ENCODE data around the gene FCHSD2.
A peak's percentile ranks its signal among the peaks of the same experiment; 100 is the strongest.

The FCHSD2 gene

DNA sequence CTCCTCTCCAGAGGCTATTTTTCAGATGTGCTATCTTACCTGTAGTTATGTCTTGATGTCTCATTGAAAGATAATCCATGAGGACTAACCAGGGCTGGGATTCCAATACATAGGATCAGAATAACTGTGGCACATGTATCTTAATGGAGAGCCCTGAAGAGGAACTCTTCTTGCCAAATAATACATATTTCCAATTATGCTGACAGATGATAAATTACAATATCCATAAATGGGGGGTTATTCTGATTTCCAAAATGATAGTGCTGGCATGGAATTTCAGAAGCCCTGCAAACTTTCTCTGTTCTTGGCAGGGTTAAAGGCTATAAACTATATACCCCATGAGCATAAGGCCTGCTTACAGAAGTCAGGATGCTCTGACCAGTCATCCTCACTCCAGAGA is 173.7 kb downstream of the FCHSD2 start:
- DNase-seq (ENCODE audit: low read depth) = no peak

DNA sequence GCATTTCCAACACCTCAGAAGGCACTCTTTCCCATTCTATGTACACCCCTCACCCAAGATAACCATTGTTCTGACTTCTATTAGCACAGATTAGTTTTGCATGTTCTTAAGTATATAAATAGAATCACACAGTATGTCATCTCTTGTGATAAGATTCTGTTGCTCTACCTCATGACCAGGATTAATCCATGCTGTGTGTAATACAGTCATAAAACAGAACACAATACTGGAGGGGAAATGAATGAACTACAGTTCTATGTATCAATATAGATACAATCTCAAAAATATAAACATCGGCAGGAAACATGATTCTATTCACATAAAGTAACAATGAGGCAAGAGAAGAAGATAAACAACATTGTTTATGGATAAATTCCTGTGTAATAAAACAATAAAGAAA is 176.4 kb downstream of the FCHSD2 start:
- DNase-seq (ENCODE audit: low read depth) = no peak

DNA sequence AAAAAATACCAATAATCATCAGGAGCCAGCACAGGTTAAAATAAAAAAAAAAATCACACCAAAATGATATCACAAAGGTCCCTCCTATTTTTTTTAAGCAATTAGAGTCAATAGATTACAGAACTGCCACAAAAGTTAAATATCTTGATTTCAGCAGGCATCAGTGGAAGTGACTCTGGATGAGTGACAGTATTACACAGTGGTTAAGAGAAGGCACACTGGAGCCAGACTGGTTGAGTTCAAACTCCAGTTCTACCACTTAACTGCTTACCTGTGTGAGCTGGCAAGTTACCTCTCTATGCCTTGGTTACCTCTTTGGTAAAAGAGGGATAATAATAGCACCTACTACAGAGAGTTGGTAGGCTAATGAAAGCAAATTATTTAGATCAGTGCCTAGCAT is 179.4 kb downstream of the FCHSD2 start:
- DNase-seq (ENCODE audit: low read depth) = no peak

DNA sequence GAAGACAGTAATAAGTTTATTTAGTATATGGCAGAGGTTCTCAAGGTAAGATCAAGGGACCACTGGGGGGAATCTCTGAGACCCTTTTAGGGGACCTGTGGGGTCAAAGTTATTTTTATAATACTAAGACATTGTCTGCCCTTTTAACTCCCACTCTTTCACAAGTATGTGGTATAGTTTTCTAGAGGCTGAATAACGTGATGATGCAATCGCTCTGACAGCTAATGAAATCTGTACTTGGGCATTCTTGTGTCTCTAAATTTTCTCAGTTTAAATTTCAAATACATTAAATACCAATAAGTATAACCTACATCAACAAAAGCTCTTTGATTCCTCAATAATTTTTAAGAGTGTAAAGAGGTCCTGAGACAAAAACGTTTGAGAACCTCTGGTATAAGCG is 180.0 kb downstream of the FCHSD2 start:
- DNase-seq (ENCODE audit: low read depth) = no peak

- DNase-seq (ENCODE audit: low read depth) = no peak
Measured at GRCh38 chr11:72959998-72960731, 182.0 kb downstream of the FCHSD2 start.

DNA sequence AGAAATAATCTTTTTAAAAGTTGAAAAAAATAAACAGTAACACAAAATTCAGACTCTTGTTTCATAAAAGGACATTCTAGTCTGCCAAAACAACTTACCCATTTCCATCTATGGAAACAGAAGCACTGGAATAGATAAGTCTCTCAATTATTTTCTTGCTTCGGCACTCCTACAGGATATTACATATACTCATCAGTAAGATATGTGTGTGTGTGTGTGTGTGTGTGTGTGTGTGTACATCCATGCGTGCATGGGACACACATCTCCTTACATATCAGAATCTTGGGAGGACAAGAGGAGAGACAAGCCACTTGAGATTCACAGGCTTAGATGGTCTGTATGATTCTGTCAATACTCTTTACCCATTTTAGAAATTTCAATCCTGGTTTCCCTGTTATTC is 183.3 kb downstream of the FCHSD2 start:
- no peak for DNase-seq (ENCODE audit: low read depth)

- no peak for DNase-seq (ENCODE audit: low read depth)
Measured at GRCh38 chr11:72955466-72955865, 186.7 kb downstream of the FCHSD2 start.

GRCh38 chr11:72954860-72955259 is 187.3 kb downstream of the FCHSD2 start:
- DNase-seq (ENCODE audit: low read depth) = no peak

GRCh38 chr11:72953637-72954036 is 188.5 kb downstream of the FCHSD2 start:
- DNase-seq (ENCODE audit: low read depth) = no peak

DNA sequence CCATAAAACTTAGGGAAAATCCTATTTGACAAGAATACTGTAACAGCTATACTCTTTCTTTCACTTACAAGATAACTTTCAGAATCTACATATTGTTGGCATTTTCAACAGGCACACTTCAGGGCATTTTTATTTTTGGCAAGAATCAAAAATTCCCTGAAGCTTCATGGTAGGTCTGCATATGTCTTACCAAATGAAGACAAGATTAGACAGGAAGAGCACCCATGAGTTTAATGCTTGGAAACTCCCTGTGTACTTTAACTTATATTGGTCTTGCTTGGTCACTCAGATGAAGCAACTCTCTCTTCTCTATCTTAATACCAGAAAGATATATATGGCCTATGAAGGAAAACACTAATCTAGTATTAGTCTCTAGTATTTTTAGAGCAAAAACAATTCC is 190.2 kb downstream of the FCHSD2 start:
- no peak for DNase-seq (ENCODE audit: low read depth)

DNA sequence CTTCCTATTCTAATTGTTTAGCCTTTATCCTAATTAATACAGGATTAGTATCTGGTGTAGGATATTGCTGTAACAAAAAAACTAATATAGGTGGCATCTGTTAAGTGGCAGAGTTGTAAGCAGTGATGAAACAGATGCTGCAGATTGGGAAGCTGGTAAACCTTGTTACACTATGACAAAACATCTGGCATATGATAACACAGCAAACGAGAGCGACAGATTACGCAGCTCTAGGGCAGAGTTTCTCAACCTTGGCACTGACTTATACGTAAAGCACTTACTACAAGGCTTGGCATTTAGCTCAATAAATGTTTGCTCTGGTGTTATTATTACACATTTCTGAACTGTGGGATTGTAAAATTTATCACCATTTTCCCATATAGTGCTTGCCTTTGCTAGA is 190.9 kb downstream of the FCHSD2 start:
- peak; percentile 34 for DNase-seq (ENCODE audit: low read depth)

DNA sequence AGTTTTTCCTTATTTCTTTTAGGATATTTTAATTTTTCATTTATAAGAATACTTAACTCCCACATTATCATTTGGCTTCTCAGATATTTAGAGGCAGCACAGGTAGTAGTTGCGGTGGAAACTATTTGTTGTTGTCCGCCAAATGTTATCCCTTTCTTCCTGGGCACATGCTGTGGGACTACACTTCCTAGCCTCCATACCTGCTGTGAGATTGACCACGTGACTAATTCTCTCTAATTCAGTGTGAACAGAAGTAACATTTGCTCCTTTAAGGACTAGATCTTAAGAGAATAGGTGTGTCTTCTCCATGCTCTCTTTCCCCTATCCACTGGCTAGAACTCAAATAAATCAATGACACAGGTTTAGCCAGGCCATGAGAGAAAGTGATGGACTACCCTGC is 191.4 kb downstream of the FCHSD2 start:
- DNase-seq (ENCODE audit: low read depth) = no peak

DNA sequence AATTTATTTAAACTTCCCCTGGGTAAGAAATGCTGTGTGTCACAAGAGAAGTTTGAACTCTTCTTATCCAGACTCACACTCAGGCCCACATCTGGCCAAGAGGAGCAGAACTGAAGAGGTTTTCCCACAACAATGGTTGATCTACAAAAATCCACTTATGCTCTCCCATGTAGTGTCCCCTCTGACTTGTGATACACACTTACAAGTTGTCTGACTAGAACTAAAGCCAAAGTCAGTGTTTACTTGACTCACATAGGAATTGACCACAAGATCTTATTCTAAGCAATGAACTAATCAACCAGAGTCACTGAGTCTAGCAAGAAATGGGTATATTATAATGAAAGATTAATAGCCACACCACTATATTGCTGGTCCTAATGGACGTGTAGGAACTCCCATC is 194.9 kb downstream of the FCHSD2 start:
- no peak for DNase-seq (ENCODE audit: low read depth)

- no peak for DNase-seq (ENCODE audit: low read depth)
Measured at GRCh38 chr11:72943664-72944063, 198.5 kb downstream of the FCHSD2 start.

DNA sequence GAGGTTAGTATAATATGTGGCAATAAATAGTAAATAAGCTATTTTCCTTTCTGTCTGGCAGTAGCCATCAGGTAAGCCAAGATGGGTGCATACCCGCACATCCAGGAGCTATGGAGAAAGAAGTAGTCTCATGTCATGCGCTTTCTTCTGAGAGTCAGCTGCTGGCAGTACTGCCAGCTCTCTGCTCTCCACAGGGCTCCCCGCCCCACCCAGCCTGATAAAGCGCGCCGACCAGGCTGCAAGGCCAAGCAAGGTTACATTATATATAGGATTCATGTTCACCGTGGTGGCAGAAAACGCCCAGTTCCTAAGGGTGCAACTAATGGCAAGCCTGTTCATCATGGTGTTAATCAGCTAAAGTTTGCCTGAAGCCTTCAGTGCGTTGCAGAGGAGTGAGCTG is 201.7 kb downstream of the FCHSD2 start:
- no peak for DNase-seq (ENCODE audit: low read depth)

DNA sequence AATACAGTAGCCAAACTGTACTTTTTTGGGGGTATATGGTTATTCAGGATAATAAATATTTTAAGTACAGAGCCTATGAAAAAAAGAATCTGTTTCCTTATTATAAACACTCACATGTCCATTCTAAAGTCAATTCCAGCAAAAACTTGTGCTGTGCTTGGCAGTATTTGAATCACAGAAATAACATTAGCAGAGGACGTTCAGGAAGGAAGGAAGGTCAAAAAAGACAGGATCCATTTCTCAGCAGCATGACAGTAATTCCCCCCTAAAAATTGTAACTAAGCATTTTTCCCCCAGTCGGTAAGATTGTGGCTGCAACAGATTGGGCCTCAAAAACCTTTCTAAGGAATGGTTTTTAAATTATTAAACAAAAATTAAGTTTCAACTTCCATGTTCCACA is 203.1 kb downstream of the FCHSD2 start:
- DNase-seq (ENCODE audit: low read depth) = no peak

DNA sequence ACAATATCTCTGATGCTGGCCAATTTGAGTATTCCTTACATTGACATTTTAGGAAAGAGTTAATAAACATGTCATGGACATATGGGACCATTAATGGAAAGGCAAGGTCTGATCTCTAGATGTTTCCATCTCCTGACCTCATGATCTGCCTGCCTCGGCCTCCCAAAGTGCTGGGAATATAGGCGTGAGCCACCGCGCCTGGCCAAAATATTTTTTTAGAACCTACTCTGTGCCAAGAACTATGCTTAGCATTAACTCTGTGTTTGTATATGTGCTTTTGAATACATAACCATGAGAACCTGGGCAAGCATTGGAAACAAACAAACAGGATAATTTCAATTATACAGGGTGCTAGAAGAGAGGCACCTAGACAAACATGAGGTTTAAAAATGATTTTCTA is 204.7 kb downstream of the FCHSD2 start:
- no peak for DNase-seq (ENCODE audit: low read depth)

DNA sequence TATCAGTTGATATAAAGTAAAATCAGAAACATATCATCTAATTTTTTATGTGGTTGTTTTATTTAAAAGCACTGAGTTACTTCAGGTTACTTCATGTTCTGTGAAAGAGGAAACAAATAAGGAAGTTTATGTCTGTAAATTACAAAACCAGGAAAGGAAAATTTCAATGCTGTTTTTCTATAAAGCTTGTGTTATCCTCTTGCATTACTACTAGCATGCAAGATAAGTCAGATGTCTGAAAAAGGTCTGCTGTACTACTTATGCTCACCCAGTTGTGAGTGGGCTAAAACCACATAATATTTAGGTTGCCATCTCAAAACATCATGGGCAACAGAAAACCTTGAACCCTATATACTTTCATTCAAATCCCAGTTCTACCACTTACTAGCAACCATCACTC is 206.4 kb downstream of the FCHSD2 start:
- no peak for DNase-seq (ENCODE audit: low read depth)

DNA sequence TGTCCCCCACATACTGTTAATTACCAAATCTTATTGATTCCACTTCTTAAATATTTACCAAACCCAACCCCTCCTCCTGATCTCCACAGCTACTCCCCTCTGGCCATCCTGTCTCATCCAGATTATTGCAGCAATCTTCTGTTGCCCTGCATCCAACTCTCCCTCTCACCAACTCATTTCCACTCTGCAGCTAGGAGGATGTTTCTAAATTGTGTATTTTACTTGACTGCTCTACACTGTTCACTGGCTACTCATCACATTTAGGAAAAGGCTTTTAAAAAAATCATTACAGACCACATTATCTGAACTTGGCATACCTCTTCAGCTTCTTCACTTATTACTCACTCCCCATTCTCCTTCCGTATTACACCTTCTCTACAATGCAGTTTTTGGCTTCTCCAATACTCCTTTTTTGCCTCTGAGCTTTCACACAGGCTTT is 210.0 kb downstream of the FCHSD2 start:
- no peak for DNase-seq (ENCODE audit: low read depth)

DNA sequence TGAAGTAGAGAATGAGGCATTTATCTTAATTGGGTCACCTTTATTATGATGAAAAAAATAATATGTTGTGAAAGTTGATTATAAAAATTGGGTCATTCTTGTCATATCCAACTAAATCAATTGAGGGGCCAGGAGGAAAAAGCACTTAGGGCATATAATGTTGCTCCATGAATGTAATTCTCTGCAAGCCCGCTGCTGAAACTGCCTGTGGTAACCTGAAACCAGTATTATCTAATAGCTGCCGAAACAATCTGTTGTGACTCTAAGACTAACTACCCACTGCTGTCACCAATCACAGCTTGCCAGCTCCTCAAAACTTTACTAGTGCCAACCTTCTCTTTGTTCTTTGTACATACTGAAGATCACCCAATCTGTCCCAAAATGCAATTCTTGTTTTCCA is 212.1 kb downstream of the FCHSD2 start:
- no peak for DNase-seq (ENCODE audit: low read depth)

GRCh38 chr11:72929256-72929655 is 212.9 kb downstream of the FCHSD2 start:
- no peak for DNase-seq (ENCODE audit: low read depth)

DNA sequence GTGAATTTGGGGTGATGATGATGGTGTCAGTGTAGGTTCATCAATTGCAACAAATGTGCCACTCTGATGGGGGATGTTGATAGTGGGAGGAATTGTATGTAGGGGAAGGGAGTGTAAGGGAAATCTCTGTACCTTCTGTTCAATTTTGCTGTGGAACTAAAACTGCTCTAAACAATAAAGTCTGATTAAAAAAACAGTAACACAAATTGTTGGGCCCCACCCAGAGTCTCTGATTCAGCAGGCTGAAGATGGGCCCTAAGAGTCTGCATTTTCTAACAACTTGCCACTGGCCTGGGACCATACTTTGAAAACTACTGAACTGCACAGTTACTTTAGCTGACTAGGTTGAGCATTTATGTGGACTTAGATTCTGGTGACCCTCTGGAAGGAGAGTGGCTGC is 214.7 kb downstream of the FCHSD2 start:
- DNase-seq (ENCODE audit: low read depth) = no peak

GRCh38 chr11:72926076-72926475 is 216.0 kb downstream of the FCHSD2 start:
- DNase-seq (ENCODE audit: low read depth) = no peak

GRCh38 chr11:72925656-72926055 is 216.5 kb downstream of the FCHSD2 start:
- no peak for DNase-seq (ENCODE audit: low read depth)
